Natural killer cell (primary cell): ENCODE data around the gene KRTAP5-5. TPM values are rescaled to one million over a fixed set of nuclear protein-coding genes. Genes with fewer than 3 reads are reported as not detected.
"Not testable (repeated sequence)": the region's sequence is repeated elsewhere in the genome, so short reads cannot be mapped to it uniquely, and the experiment has no call there.

Source experiments
- ATAC-seq, 3 donors: fragments of 150-1000 bp in 2 of 3; fragments of 200-7000 bp in 1 of 3; cut with Tn5 transposase; 1 replicate in 1 of 3; 2 replicates in 2 of 3; pipeline ENCODE4 v1.10.0; 2021; ENCODE audit warnings: mild to moderate bottlenecking in 2 of 3, moderate library complexity in 2 of 3
- DNase-seq, 2 donors: peaks; one replicate each; pipeline versions ENCODE4 v3.0.0 to v3.0.0-alpha.2; 2013 to 2021; ENCODE audit warnings: mixed read lengths in 1 of 2
- H3K27ac ChIP-seq: one replicate; pipeline ENCODE4 v1.5.1; 2013; ENCODE audit warnings: mild to moderate bottlenecking, low read length
- H3K27me3 ChIP-seq: one replicate; pipeline ENCODE4 v1.6.1; 2013; ENCODE audit warnings: low read length; ENCODE audit not compliant: control insufficient read depth, insufficient read depth
- H3K36me3 ChIP-seq: one replicate; pipeline ENCODE4 v1.6.1; 2013; ENCODE audit warnings: low read length; ENCODE audit not compliant: control insufficient read depth, insufficient read depth
- H3K4me1 ChIP-seq: one replicate; pipeline ENCODE4 v1.6.1; 2013; ENCODE audit warnings: low read length; ENCODE audit not compliant: control insufficient read depth, insufficient read depth
- H3K4me3 ChIP-seq: one replicate; pipeline ENCODE4 v1.5.1; 2013; ENCODE audit warnings: low read length
- H3K9me3 ChIP-seq: one replicate; pipeline ENCODE4 v1.6.1; 2013; ENCODE audit warnings: low read length; ENCODE audit not compliant: control insufficient read depth, insufficient read depth
- H3K27ac Mint-ChIP-seq, 2 donors: one replicate each; pipeline ENCODE4 v1.8.0; 2022; ENCODE audit warnings: mild to moderate bottlenecking in 2 of 2, mixed read lengths in 2 of 2, moderate library complexity in 1 of 2
- H3K27me3 Mint-ChIP-seq, 2 donors: one replicate each; pipeline ENCODE4 v1.8.0; 2022; ENCODE audit warnings: low read depth in 2 of 2, mixed read lengths in 2 of 2
- H3K36me3 Mint-ChIP-seq: one replicate; pipeline ENCODE4 v1.8.0; 2022; ENCODE audit warnings: mixed read lengths
- H3K4me1 Mint-ChIP-seq, 2 donors: one replicate each; pipeline ENCODE4 v1.8.0; 2022; ENCODE audit warnings: mixed read lengths in 2 of 2
- H3K4me3 Mint-ChIP-seq: one replicate; pipeline ENCODE4 v1.8.0; 2022; ENCODE audit warnings: mild to moderate bottlenecking, moderate library complexity, mixed read lengths
- H3K9me3 Mint-ChIP-seq, 2 donors: one replicate each; pipeline ENCODE4 v1.8.0; 2022; ENCODE audit warnings: mixed read lengths in 2 of 2
- CTCF ChIP-seq: fragments of 200-600 bp; IDR thresholded peaks from one replicate; pipeline ENCODE4 v1.8.0; 2022; ENCODE audit warnings: antibody characterized with exemption
- WGBS: methylation state at CpG from one replicate; pipeline ENCODE4 v1.1.7; 2013; ENCODE audit warnings: missing lambda C conversion rate; ENCODE audit not compliant: insufficient coverage; 5-methylcytosine and 5-hydroxymethylcytosine counted together
- intact Hi-C: fragments of 100-400 bp; cut with micrococcal nuclease; formaldehyde crosslinking; loops from one replicate; pipeline ENCODE4 v1.14.2; 2022
- total RNA-seq, 4 donors: library from RNA; stranded (reverse); fragments of 120-200 nt in 1 of 4; gene quantifications; one replicate each; pipeline versions ENCODE4 v1.2.3 to v1.2.4, GENCODE V29; 2013 to 2022

The KRTAP5-5 gene
- total RNA-seq, 3 donors from 2014 or later (not counting 1 experiment from before 2014, with no cell fraction given): not detected

- Histone ChIP-seq H3K9me3 (no peaks in the 10 kb centered on the region), H3K27ac (no peak overlapping the region), H3K4me3 (no peak overlapping the region), H3K36me3 (no peaks in the 10 kb centered on the region), H3K27me3 (no peaks in the 10 kb centered on the region), H3K4me1 (no peaks in the 10 kb centered on the region)
- ATAC-seq (no peak), DNase-seq (no peak)
- H3K27ac Mint-ChIP-seq: no peak overlapping the region
- peaks cover 45 to 62% of the 10 kb centered on the region in 2 donors for H3K27me3 Mint-ChIP-seq
- H3K36me3 Mint-ChIP-seq: no peaks in the 10 kb centered on the region
- intact Hi-C loops: no loop called here
- no peak overlapping the region for H3K4me3 Mint-ChIP-seq
- H3K9me3 Mint-ChIP-seq: no peaks in the 10 kb centered on the region
- TF ChIP-seq CTCF: no peak
- H3K4me1 Mint-ChIP-seq: peaks cover 7 to 9% of the 10 kb centered on the region in 2 donors
- WGBS: 82% methylated on average over 6 of the region's 6 CpGs
These were observed 30.8 kb upstream of the KRTAP5-5 start for GRCh38 chr11:1598816-1599215.

GRCh38 chr11:1600626-1601025, 28.9 kb upstream of the KRTAP5-5 start:
- no peaks in the 10 kb centered on the region for H3K9me3 Mint-ChIP-seq
- Histone ChIP-seq H3K4me3 (no peak overlapping the region), H3K27ac (no peak overlapping the region), H3K4me1 (peaks cover 8% of the 10 kb centered on the region), H3K9me3 (no peaks in the 10 kb centered on the region), H3K27me3 (no peaks in the 10 kb centered on the region), H3K36me3 (no peaks in the 10 kb centered on the region)
- intact Hi-C loops: no loop called here
- H3K27ac Mint-ChIP-seq: no peak overlapping the region
- 88% methylated on average over 5 of the region's 5 CpGs for WGBS
- peaks cover 2 to 4% of the 10 kb centered on the region in 2 donors for H3K4me1 Mint-ChIP-seq
- no peak overlapping the region for H3K4me3 Mint-ChIP-seq
- DNase-seq (no peak), ATAC-seq (no peak)
- H3K36me3 Mint-ChIP-seq: no peaks in the 10 kb centered on the region
- H3K27me3 Mint-ChIP-seq: peaks cover 39 to 55% of the 10 kb centered on the region in 2 donors
- TF ChIP-seq CTCF: no peak

GRCh38 chr11:1601663-1602062, 27.9 kb upstream of the KRTAP5-5 start:
- intact Hi-C loops, H3K4me3 ChIP-seq, H3K9me3 ChIP-seq, DNase-seq, ATAC-seq, H3K27ac Mint-ChIP-seq, H3K4me1 Mint-ChIP-seq, H3K9me3 Mint-ChIP-seq, H3K36me3 ChIP-seq, H3K4me3 Mint-ChIP-seq, H3K27ac ChIP-seq, H3K36me3 Mint-ChIP-seq, H3K27me3 ChIP-seq: not testable (repeated sequence)
- WGBS: 73% methylated on average over 2 of the region's 3 CpGs
- H3K27me3 Mint-ChIP-seq: peaks cover 32 to 50% of the 10 kb centered on the region in 2 donors
- peaks cover 15% of the 10 kb centered on the region for H3K4me1 ChIP-seq

GRCh38 chr11:1603629-1604028, 25.9 kb upstream of the KRTAP5-5 start:
- Histone ChIP-seq H3K27me3 (peaks cover 2% of the 10 kb centered on the region), H3K36me3 (no peaks in the 10 kb centered on the region), H3K4me1 (peaks cover 15% of the 10 kb centered on the region), H3K9me3 (no peaks in the 10 kb centered on the region), H3K27ac (no peak overlapping the region), H3K4me3 (no peak overlapping the region)
- Mint-ChIP-seq H3K4me3 (no peak overlapping the region), H3K9me3 (no peaks in the 10 kb centered on the region), H3K27me3 (peaks cover 24 to 41% of the 10 kb centered on the region in 2 donors), H3K36me3 (no peaks in the 10 kb centered on the region), H3K4me1 (no peaks in the 10 kb centered on the region), H3K27ac (no peak overlapping the region)
- DNase-seq (no peak), ATAC-seq (peak in 1 of 3 donors; percentile 31)
- intact Hi-C loops: no loop called here
- no peak for TF ChIP-seq CTCF
- 90% methylated on average over 1 of the region's 1 CpG for WGBS
